Left hindlimb (tissue), 1 donor: ENCODE results near the gene TDRD9.

ENCODE experiments used
- DNase-seq: peaks from one replicate; pipeline ENCODE4 v3.0.0-alpha.2; 2018

Gene TDRD9

GRCh38 chr14:104037074-104037473 is 108.8 kb downstream of the TDRD9 start:
- DNase-seq = no peak

GRCh38 chr14:104037903-104038302 is 109.6 kb downstream of the TDRD9 start:
- no peak for DNase-seq

- DNase-seq = no peak
Measured at GRCh38 chr14:104039214-104039613, 111.0 kb downstream of the TDRD9 start.

GRCh38 chr14:104040539-104040938 is 112.3 kb downstream of the TDRD9 start:
- no peak for DNase-seq

GRCh38 chr14:104041430-104042104 is 113.3 kb downstream of the TDRD9 start:
- DNase-seq = no peak

- no peak for DNase-seq
Measured at GRCh38 chr14:104044016-104044415, 115.8 kb downstream of the TDRD9 start.

- no peak for DNase-seq
Measured at GRCh38 chr14:104047761-104048160, 119.5 kb downstream of the TDRD9 start.

- no peak for DNase-seq
Measured at GRCh38 chr14:104048758-104049507, 120.7 kb downstream of the TDRD9 start.

GRCh38 chr14:104049576-104050240 is 121.5 kb downstream of the TDRD9 start:
- no peak for DNase-seq

- DNase-seq = no peak
Measured at GRCh38 chr14:104051092-104051813, 123.0 kb downstream of the TDRD9 start.

- DNase-seq = no peak
Measured at GRCh38 chr14:104054222-104054905, 126.1 kb downstream of the TDRD9 start.

- DNase-seq = no peak
Measured at GRCh38 chr14:104062281-104062680, 134.0 kb downstream of the TDRD9 start.

- DNase-seq = no peak
Measured at GRCh38 chr14:104064003-104064402, 135.7 kb downstream of the TDRD9 start.

GRCh38 chr14:104066279-104066678 is 138.0 kb downstream of the TDRD9 start:
- DNase-seq = no peak

GRCh38 chr14:104066719-104067295 is 138.6 kb downstream of the TDRD9 start:
- no peak for DNase-seq

GRCh38 chr14:104069541-104069940 is 141.3 kb downstream of the TDRD9 start:
- no peak for DNase-seq

GRCh38 chr14:104072586-104072985 is 144.3 kb downstream of the TDRD9 start:
- no peak for DNase-seq

- no peak for DNase-seq
Measured at GRCh38 chr14:104073764-104074163, 145.5 kb downstream of the TDRD9 start.

GRCh38 chr14:104075530-104076151 is 147.4 kb downstream of the TDRD9 start:
- DNase-seq = no peak

- DNase-seq = no peak
Measured at GRCh38 chr14:104076743-104077142, 148.5 kb downstream of the TDRD9 start.

GRCh38 chr14:104078031-104078455 is 149.8 kb downstream of the TDRD9 start:
- peak; percentile 87 for DNase-seq
